ENCODE data around the gene MTUS2.
"Not testable (repeated sequence)": the region's sequence is repeated elsewhere in the genome, so short reads cannot be mapped to it uniquely, and the experiment has no call there.

Gene MTUS2

GRCh38 chr13:29164116-29164515 is 344.0 kb downstream of the MTUS2 start:
- DNase-seq (ENCODE audit: low spot score), result no peak

DNA sequence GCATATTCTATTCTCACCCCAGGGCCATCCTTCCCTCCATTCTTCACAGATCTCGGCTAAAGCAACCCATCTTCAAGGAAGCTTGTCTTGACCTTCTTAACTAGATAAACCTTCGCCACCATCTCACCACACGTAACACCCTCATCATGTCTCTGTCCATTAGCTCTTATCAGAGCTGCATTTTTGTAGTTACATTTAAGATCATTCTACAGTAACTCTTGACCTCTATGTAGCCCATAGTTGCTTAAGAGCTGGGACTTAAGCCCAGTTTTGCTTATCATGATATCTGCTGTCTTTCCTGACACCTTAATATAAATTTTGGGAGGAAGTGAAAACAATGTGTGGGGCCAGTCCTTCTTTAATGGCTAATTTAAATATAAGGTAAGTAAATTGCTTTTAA is 345.1 kb downstream of the MTUS2 start:
- no peak for DNase-seq (ENCODE audit: low spot score)

DNA sequence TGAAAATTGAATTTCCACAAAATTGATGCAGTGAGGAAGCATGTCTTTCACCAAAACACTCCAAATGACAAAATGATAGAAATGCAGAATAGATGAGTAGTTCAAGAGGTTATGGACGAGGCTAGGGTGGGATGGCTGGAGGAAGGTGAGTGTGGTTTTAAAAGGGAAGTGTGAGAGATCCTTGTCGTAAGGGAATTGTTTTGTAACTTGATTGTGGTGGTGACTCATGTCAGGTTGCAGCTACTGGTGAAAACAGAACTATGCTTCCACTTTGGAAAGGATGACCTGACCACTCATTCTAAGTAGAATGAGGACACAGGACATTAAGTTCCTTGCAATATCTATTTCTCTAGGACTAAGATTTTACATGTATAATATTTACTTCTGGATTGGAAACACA is 345.7 kb downstream of the MTUS2 start:
- no peak for DNase-seq (ENCODE audit: low spot score)

GRCh38 chr13:29170436-29171082 is 350.4 kb downstream of the MTUS2 start:
- no peak for DNase-seq (ENCODE audit: low spot score)

- DNase-seq (ENCODE audit: low spot score), result no peak
These were observed 351.1 kb downstream of the MTUS2 start for GRCh38 chr13:29171244-29171643.

DNA sequence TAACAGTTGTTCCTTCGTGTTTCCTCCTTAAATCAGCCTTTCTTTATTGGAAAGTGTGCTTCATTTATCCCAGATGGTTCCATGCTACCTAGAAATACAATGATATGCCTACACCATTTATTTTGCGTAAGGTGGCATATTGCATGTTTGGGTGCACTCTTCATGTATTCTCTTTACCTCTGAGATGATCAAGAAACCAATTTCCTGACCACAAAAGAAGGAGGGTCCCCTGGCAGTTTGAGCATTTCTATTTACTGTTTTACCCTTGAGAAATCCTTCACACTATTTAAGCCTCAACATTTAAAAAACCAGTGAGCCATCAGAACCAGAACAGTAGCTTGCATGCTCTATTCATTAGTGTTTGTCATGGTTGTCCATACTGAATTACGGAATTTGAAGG is 354.0 kb downstream of the MTUS2 start:
- DNase-seq (ENCODE audit: low spot score), result no peak

GRCh38 chr13:29175250-29175873 is 355.2 kb downstream of the MTUS2 start:
- DNase-seq (ENCODE audit: low spot score), result no peak

- no peak for DNase-seq (ENCODE audit: low spot score)
These were observed 359.9 kb downstream of the MTUS2 start for GRCh38 chr13:29180055-29180454.

- no peak for DNase-seq (ENCODE audit: low spot score)
These were observed 362.1 kb downstream of the MTUS2 start for GRCh38 chr13:29182216-29182615.

DNA sequence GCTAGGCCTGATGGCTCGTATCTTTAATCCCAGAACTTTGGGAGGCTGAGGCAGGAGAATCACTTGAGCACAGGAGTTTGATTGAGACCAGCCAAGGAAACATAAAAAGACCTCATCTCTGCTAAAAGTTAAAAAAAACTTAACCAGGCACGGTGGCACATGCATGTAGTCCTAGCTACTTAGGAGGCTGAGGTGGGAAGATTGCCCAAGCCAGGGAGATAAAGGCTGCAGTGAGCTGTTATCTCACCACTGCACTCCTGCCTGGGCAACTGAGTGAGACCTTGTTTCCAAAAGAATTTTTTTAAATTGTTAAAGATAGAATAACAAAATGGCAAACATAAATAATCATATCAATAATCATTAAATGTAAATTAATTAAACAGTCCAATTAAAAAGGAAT is 365.8 kb downstream of the MTUS2 start:
- no peak for DNase-seq (ENCODE audit: low spot score)

DNA sequence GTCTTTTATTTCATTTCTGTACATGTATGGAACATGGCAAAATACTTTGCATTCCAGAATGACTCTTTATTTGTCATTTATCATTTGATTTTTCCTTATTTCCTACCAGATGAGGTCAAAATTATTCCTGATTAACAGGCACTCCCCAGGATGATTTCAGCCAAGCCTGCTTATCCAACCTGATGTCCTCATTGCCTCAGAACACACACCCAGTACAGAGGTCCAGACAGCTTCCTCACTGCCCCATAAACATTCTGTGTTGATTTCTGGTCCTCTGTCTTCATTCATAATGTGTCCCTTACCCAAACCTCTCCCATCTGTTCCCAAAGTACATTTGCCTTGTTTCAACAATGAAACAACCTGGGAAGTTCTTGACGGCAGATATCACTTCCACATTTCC is 367.4 kb downstream of the MTUS2 start:
- DNase-seq (ENCODE audit: low spot score), result no peak

- DNase-seq (ENCODE audit: low spot score), result no peak
These were observed 370.2 kb downstream of the MTUS2 start for GRCh38 chr13:29190298-29190697.

DNA sequence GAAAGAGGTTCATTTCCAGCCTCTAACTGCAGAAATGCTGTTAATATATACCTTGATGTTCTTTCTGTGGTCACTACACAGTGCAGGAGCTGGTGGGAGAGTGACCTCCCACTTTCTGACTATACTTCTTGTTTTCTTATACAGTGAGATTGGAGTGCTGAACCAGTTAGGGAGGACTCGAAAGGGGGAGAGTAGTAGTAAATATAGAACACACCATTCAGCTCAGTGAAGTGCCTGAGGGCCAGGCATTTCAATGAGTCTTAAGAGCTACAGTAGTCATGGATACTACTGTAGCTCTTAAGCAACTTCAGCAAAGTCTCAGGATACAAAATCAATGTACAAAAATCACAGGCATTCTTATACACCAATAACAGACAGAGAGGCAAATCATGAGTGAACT is 372.9 kb downstream of the MTUS2 start:
- DNase-seq (ENCODE audit: low spot score), result no peak

- no peak for DNase-seq (ENCODE audit: low spot score)
These were observed 375.3 kb downstream of the MTUS2 start for GRCh38 chr13:29195456-29195855.

DNA sequence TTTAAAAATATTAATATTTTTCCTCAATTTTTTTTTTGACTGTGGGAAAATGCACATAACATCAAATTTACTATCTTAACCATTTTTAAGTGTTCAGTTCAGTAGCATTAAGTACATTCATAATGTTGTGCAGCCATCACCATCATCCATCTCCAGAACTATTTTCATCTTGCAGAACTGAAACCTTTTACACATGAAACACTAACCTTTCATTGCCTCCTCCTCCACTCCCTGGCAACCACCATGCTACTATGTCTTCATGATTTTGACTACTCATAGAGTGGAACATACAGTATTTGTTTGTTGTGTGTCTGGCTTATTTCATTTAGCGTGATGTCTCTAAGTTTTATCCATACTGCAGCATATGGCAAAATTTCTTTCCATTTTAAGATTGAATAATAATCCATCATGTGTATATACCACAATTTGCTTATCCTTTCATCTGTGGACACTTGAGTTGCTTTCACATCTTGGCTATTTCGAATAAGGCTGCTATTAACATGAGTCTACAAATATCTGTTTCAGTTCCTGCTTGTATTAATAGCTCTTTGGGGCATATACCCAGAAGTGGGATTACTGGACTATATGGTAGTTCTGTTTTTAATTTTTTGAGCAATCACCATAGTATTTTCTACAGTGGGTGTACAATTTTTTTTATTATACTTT is 376.4 kb downstream of the MTUS2 start:
- no peak for DNase-seq (ENCODE audit: low spot score)

- DNase-seq (ENCODE audit: low spot score), result not testable (repeated sequence)
These were observed 382.6 kb downstream of the MTUS2 start for GRCh38 chr13:29202753-29203152.

GRCh38 chr13:29204651-29205050 is 384.5 kb downstream of the MTUS2 start:
- DNase-seq (ENCODE audit: low spot score), result no peak

DNA sequence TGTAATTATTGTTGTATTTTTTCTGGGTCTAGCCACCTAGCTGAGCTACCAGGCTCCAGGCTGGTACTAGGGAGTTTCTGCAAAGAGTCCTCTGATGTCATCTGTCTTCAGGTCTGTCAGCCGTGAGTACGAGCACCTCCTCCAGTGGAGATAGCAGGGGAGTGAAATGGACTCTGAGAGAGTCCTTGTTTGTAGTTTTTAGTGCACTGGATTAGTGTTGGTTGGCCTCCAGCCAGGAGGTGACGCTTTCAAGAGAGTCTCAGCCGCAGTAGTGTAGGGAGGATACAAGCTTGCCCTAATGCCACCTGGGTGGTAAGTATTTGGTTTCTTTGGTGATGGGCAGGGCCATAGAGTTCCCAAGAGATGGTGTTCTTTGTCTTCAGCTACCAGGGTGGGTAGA is 390.5 kb downstream of the MTUS2 start:
- no peak for DNase-seq (ENCODE audit: low spot score)

- DNase-seq (ENCODE audit: low spot score), result not testable (repeated sequence)
These were observed 391.0 kb downstream of the MTUS2 start for GRCh38 chr13:29211162-29211561.

DNA sequence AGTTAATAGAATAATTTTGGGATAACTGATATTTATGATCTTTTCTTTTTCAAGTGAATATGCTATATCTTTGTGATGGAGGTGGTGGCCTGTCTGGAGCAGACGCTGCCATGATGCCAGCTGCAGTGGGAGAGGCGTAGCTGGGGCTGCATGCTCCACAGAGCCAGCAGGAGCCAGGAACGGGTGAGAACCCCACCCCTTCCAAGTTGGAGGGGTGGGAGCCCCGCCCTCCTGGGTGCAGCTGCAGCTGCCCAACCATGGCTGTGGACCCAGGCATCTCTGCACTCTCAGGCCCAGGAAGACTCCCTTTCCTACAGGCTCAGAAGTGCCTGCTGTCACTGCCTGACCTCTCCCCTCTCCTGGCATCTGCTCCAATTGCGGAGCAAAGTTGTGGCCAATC is 402.3 kb downstream of the MTUS2 start:
- DNase-seq (ENCODE audit: low spot score), result no peak

DNA sequence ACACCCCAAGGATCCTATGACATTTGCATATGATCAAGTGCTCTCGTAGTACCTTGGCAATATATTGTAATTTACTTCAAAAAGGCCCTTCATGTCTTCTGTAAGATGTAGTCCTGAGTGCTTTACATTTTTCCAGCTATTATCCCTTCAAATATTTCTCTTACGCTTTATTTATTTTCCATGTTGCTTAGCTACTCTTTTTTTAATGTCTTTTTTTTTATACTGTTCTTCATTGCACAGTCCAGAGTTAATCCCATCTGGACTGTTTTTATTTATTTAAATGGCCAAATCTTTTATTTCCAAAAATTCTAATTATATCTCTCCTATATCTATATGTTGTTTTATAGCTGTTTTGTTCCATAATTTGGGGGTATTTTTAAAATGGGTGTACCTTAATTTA is 404.1 kb downstream of the MTUS2 start:
- no peak for DNase-seq (ENCODE audit: low spot score)

- no peak for DNase-seq (ENCODE audit: low spot score)
These were observed 407.4 kb downstream of the MTUS2 start for GRCh38 chr13:29227576-29227975.

- DNase-seq (ENCODE audit: low spot score), result no peak
These were observed 410.2 kb downstream of the MTUS2 start for GRCh38 chr13:29230299-29230845.
